HCT116 (cell line): Measurements from ENCODE around the gene CADPS. TPM values are rescaled to one million over a fixed set of nuclear protein-coding genes. Genes with fewer than 3 reads are reported as not detected.
A peak's percentile ranks its signal among the peaks of the same experiment; 100 is the strongest.

Source experiments
- ATAC-seq: fragments of 200-7000 bp; cut with Tn5 transposase; 2 replicates; pipeline ENCODE4 v1.9.1; 2020; ENCODE audit warnings: mild to moderate bottlenecking, moderate library complexity
- BruUV-seq: library from RNA; stranded (reverse); fragments of 400-500 nt; replicated peaks from 2 replicates; lab custom pipeline; 2021; lab: Mats Ljungman, UMichigan
- CTCF ChIA-PET: fragments of 300-600 bp; sonication (Branson Sonifier 250); formaldehyde crosslinking; loops from one replicate; lab custom pipeline; 2021; ENCODE audit warnings: antibody characterized with exemption; lab: Charles Lee
- POLR2A ChIA-PET: fragments of 300-600, 350-600 bp; sonication (Branson Sonifier 250); formaldehyde crosslinking; loops from one replicate; lab custom pipeline; 2021; ENCODE audit warnings: antibody characterized with exemption; lab: Charles Lee
- RAD21 ChIA-PET, 2 experiments: fragments of 300-600 bp; sonication (Branson Sonifier 250); formaldehyde crosslinking; loops; one replicate each; lab custom pipeline; 2023; ENCODE audit warnings: low total read pairs in 2 of 2; ENCODE audit not compliant: uncharacterized antibody in 2 of 2, unreplicated experiment in 2 of 2, low non-redundant PET in 1 of 2; lab: Charles Lee
- DNase-seq: peaks from one replicate; pipeline ENCODE4 v3.0.0-alpha.2; 2010; ENCODE audit warnings: low read depth, low spot score
- H2AFZ ChIP-seq: fragments of 200-600 bp; shearing (Covaris generic), sonication (generic); 2 replicates; pipeline ENCODE4 v1.6.1; 2017; ENCODE audit warnings: low read depth, mixed run types, mixed read lengths, antibody characterized with exemption, low read length; ENCODE audit not compliant: poor library complexity, severe bottlenecking
- H3K27ac ChIP-seq: 2 replicates; pipeline ENCODE4 v1.5.1; 2012; ENCODE audit warnings: low read depth, low read length
- H3K27me3 ChIP-seq: fragments of 200-600 bp; sonication (generic); 2 replicates; pipeline ENCODE4 v1.6.1; 2016; ENCODE audit warnings: mixed run types, low read length, mixed read lengths; ENCODE audit not compliant: insufficient read depth
- H3K36me3 ChIP-seq, 2 experiments: fragments of 200-500 bp in 1 of 2; fragments of 200-600 bp in 1 of 2; sonication (Bioruptor generic) in 1 of 2; sonication (generic) in 1 of 2; 2 replicates each; pipeline versions ENCODE4 v1.5.1 to v1.6.1; 2014 to 2016; ENCODE audit warnings: low read length in 2 of 2, inconsistent platforms in 1 of 2, mixed read lengths in 1 of 2, mixed run types in 1 of 2; ENCODE audit not compliant: insufficient read depth in 2 of 2, control insufficient read depth in 1 of 2
- H3K4me1 ChIP-seq, 2 experiments: fragments of 200-600 bp in 1 of 2; sonication (generic) in 1 of 2; 2 replicates each; pipeline versions ENCODE4 v1.5.1 to v1.6.1; 2012 to 2017; ENCODE audit warnings: low read length in 2 of 2, inconsistent platforms in 1 of 2, mild to moderate bottlenecking in 1 of 2, mixed read lengths in 1 of 2, mixed run types in 1 of 2, moderate library complexity in 1 of 2; ENCODE audit not compliant: insufficient read depth in 2 of 2, control insufficient read depth in 1 of 2
- H3K4me2 ChIP-seq: fragments of 200-600 bp; sonication (generic); 2 replicates; pipeline ENCODE4 v1.6.1; 2017; ENCODE audit warnings: mixed run types, low read length, mixed read lengths
- H3K4me3 ChIP-seq, 2 experiments: fragments of 200-600 bp in 1 of 2; sonication (generic) in 1 of 2; replicated peaks in 1 of 2; 2 replicates each; pipeline ENCODE4 v1.5.1; 2011 to 2016; ENCODE audit warnings: low read length in 2 of 2, control low read depth in 1 of 2, low read depth in 1 of 2, mild to moderate bottlenecking in 1 of 2, mixed read lengths in 1 of 2, mixed run types in 1 of 2
- H3K79me2 ChIP-seq: fragments of 200-600 bp; sonication (generic); 2 replicates; pipeline ENCODE4 v1.6.1; 2017; ENCODE audit warnings: mild to moderate bottlenecking, mixed run types, low read length, moderate library complexity, mixed read lengths; ENCODE audit not compliant: insufficient read depth
- H3K9ac ChIP-seq: fragments of 200-600 bp; sonication (generic); 2 replicates; pipeline ENCODE4 v1.6.1; 2016; ENCODE audit warnings: low read length, mixed read lengths
- H3K9me2 ChIP-seq: fragments of 200-600 bp; sonication (generic), shearing (Covaris generic); 2 replicates; pipeline ENCODE4 v1.6.1; 2017; ENCODE audit warnings: mixed run types, mild to moderate bottlenecking, moderate library complexity; ENCODE audit not compliant: insufficient read depth
- H3K9me3 ChIP-seq, 2 experiments: fragments of 200-500 bp in 1 of 2; fragments of 200-600 bp in 1 of 2; sonication (Bioruptor generic) in 1 of 2; sonication (generic) in 1 of 2; 2 replicates each; pipeline ENCODE4 v1.6.1; 2014 to 2017; ENCODE audit warnings: low read length in 2 of 2, mixed read lengths in 2 of 2, inconsistent platforms in 1 of 2, low read depth in 1 of 2, mild to moderate bottlenecking in 1 of 2, mixed run types in 1 of 2, moderate library complexity in 1 of 2; ENCODE audit not compliant: control insufficient read depth in 1 of 2, insufficient read depth in 1 of 2
- H4K20me1 ChIP-seq: fragments of 200-600 bp; sonication (generic), shearing (Covaris generic); 2 replicates; pipeline ENCODE4 v1.6.1; 2017; ENCODE audit warnings: mixed run types, mild to moderate bottlenecking, moderate library complexity; ENCODE audit not compliant: insufficient read depth
- ATF3 ChIP-seq: IDR thresholded peaks from 2 replicates; pipeline ENCODE4 v1.6.1; 2012
- CBX3 ChIP-seq: IDR thresholded peaks from 2 replicates; pipeline ENCODE4 v1.6.1; 2012; ENCODE audit warnings: low read depth
- CTCF ChIP-seq, 3 experiments: fragments of 200-600 bp in 1 of 3; sonication (generic) in 1 of 3; IDR thresholded peaks in 2 of 3; conservative IDR thresholded peaks in 1 of 3; 2 replicates each; pipeline ENCODE4 v1.5.1; 2012 to 2017; ENCODE audit warnings: low read depth in 2 of 3, low read length in 2 of 3, antibody characterized with exemption in 1 of 3, borderline replicate concordance in 1 of 3, control low read depth in 1 of 3, mild to moderate bottlenecking in 1 of 3, mixed read lengths in 1 of 3, mixed run types in 1 of 3, moderate library complexity in 1 of 3; ENCODE audit not compliant: insufficient read depth in 1 of 3
- EZH2 ChIP-seq: fragments of 200-600 bp; sonication (generic); IDR thresholded peaks from 2 replicates; pipeline ENCODE4 v1.6.1; 2017; ENCODE audit warnings: antibody characterized with exemption, mixed run types
- MAX ChIP-seq: IDR thresholded peaks from 2 replicates; pipeline ENCODE4 v1.6.1; 2012
- RAD21 ChIP-seq: IDR thresholded peaks from 2 replicates; pipeline ENCODE4 v1.6.1; 2012; ENCODE audit warnings: low read depth, mild to moderate bottlenecking
- REST ChIP-seq: IDR thresholded peaks from 2 replicates; pipeline ENCODE4 v1.6.1; 2012; ENCODE audit warnings: low read depth
- SIN3A ChIP-seq: IDR thresholded peaks from 2 replicates; pipeline ENCODE4 v1.6.1; 2012; ENCODE audit warnings: low read depth
- SP1 ChIP-seq: IDR thresholded peaks from 2 replicates; pipeline ENCODE4 v1.6.1; 2012; ENCODE audit warnings: low read depth
- TCF7L2 ChIP-seq: IDR thresholded peaks from 2 replicates; pipeline ENCODE4 v1.7.0; 2011; ENCODE audit warnings: borderline replicate concordance, inconsistent platforms; ENCODE audit not compliant: insufficient read depth, insufficient read length; ENCODE audit errors: extremely low read depth
- ZFX ChIP-seq: fragments of 450-650 bp; IDR thresholded peaks from 2 replicates; pipeline ENCODE4 v1.6.1; 2017
- intact Hi-C: fragments of 100-400 bp; cut with micrococcal nuclease; formaldehyde crosslinking; loops from 2 replicates; pipeline ENCODE4 v1.10.0; 2022
- total RNA-seq: library from RNA; stranded (reverse); gene quantifications from one replicate; pipeline ENCODE4 v1.2.1, GENCODE V29; 2021; ENCODE audit not compliant: unreplicated experiment

CADPS gene
- total RNA-seq, 1 experiment from 2014 or later = not detected

GRCh38 chr3:62604751-62605351 lies 270.4 kb downstream of the CADPS start:
- ATAC-seq = no peak
- H4K20me1 ChIP-seq = no peaks in the 10 kb centered on the region
- RAD21 ChIA-PET = no interaction called here
- 0 out of 2 replicates have a peak overlapping the region, but pooled peaks have one; percentile 45 for H3K4me2 ChIP-seq
- H3K4me1 ChIP-seq = peaks cover 6 to 46% of the 10 kb centered on the region in 2 experiments
- H3K9ac ChIP-seq = no peak overlapping the region
- H3K4me3 ChIP-seq = no peak overlapping the region
- TF ChIP-seq ZFX = no peak
- no peak for TF ChIP-seq CBX3
- no peak for TF ChIP-seq MAX
- TF ChIP-seq REST = no peak
- TF ChIP-seq RAD21 = no peak
- TF ChIP-seq SP1 = no peak
- TF ChIP-seq ATF3 = no peak
- no peak for TF ChIP-seq SIN3A
- TF ChIP-seq TCF7L2 = no peak
- TF ChIP-seq CTCF (IDR thresholded peaks at IDR 0.05 in 2 of 3, conservative IDR thresholded peaks at IDR 0.05 in 1 of 3; ENCODE audit: borderline replicate concordance in 1 of 3, insufficient read depth in 1 of 3, low read depth in 2 of 3, low read length in 2 of 3) = no peak
- TF ChIP-seq EZH2 = no peak
- no TSS peak for BruUV-seq
- no peaks in the 10 kb centered on the region for H3K79me2 ChIP-seq
- no peak overlapping the region for H3K27ac ChIP-seq
- 0 out of 2 replicates have a peak, but pooled peaks cover 6% of the 10 kb centered on the region for H3K27me3 ChIP-seq
- no peaks in the 10 kb centered on the region for H3K36me3 ChIP-seq
- POLR2A ChIA-PET = no interaction called here
- CTCF ChIA-PET = no interaction called here
- no peaks in the 10 kb centered on the region for H3K9me3 ChIP-seq
- intact Hi-C loops = no loop called here
- no peak for DNase-seq
- H3K9me2 ChIP-seq = no peaks in the 10 kb centered on the region
- no peak overlapping the region for H2AFZ ChIP-seq
